Mesothelial cell of epicardium (in vitro differentiated cells): ENCODE data around the gene CACNA1I. TPM values are rescaled to one million over a fixed set of nuclear protein-coding genes. Genes with fewer than 3 reads are reported as not detected.

Experiments used
- DNase-seq, 2 experiments: peaks; one replicate each; pipeline ENCODE4 v3.0.0; 2021; ENCODE audit warnings: low spot score in 2 of 2; ENCODE audit not compliant: unreplicated experiment in 2 of 2
- H3K27ac Mint-ChIP-seq: 2 replicates; pipeline ENCODE4 v1.8.0; 2021; ENCODE audit warnings: mixed read lengths
- H3K27me3 Mint-ChIP-seq: 2 replicates; pipeline ENCODE4 v1.8.0; 2021; ENCODE audit warnings: low read depth, mixed read lengths
- H3K36me3 Mint-ChIP-seq: 2 replicates; pipeline ENCODE4 v1.8.0; 2021; ENCODE audit warnings: mixed read lengths
- H3K4me1 Mint-ChIP-seq: 2 replicates; pipeline ENCODE4 v1.8.0; 2021; ENCODE audit warnings: mixed read lengths
- H3K4me3 Mint-ChIP-seq: 2 replicates; pipeline ENCODE4 v1.8.0; 2021; ENCODE audit warnings: mild to moderate bottlenecking, moderate library complexity, mixed read lengths
- H3K9me3 Mint-ChIP-seq: 2 replicates; pipeline ENCODE4 v1.8.0; 2021; ENCODE audit warnings: mixed read lengths
- CTCF ChIP-seq: fragments of 200-600 bp; sonication (generic); IDR thresholded peaks from one replicate; pipeline ENCODE4 v1.5.0; 2021; ENCODE audit warnings: antibody characterized with exemption; ENCODE audit not compliant: unreplicated experiment
- total RNA-seq: library from RNA; stranded (reverse); gene quantifications from 3 replicates; pipeline ENCODE4 v1.2.1, GENCODE V29; 2021

Gene CACNA1I
- total RNA-seq, 1 donor from 2014 or later = 0.31 TPM

DNA sequence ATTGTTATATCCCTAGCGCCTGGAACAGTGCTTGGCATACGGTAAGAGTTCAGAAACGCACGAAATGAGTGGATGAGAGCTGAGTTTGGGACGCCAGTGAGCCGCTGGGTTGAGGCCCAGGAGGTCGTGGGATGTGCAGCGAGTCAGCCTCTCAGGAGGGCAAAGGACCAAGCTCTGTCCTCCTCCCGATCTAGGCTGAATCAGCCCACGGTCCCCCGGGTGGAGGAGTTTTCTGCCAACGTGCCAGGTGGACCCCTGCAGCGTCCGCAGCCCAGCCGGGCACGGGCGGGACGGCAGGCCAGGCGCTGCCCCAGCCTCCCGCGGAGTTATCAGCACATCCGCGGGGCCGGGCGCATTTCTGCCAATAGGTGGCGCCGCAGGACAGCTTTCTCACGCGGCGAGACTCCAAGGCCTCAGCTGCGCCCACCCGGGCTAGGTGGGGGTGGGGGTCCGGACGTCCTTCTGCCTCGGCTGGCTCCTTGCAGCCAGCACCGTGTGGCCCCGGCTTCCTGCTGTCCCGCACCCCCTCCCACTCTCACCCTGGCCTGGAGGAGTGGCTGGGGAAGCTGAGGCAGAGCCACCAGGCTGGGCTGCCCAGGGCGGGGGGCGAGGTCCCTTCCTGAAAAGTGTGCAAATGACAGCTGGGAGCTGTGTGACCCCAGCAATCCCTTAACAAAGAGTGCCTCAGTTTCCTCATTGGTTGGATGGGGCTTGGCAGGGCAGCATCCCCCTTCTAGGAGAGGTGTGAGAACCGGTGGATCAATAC is 35.8 kb upstream of the CACNA1I start:
- peak; percentile 98 for TF ChIP-seq CTCF
- H3K4me1 Mint-ChIP-seq = peaks cover 26% of the 10 kb centered on the region

GRCh38 chr22:39535357-39535725 is 35.2 kb upstream of the CACNA1I start:
- no peak overlapping the region for H3K4me3 Mint-ChIP-seq
- H3K27me3 Mint-ChIP-seq = peaks cover 3% of the 10 kb centered on the region
- H3K27ac Mint-ChIP-seq = no peak overlapping the region
- no peaks in the 10 kb centered on the region for H3K36me3 Mint-ChIP-seq
- H3K9me3 Mint-ChIP-seq = no peaks in the 10 kb centered on the region
- DNase-seq = no peak
- no peak for TF ChIP-seq CTCF
- peaks cover 22% of the 10 kb centered on the region for H3K4me1 Mint-ChIP-seq

More for the DNA sequence above, 35.8 kb upstream of the CACNA1I start:
- Mint-ChIP-seq H3K4me3 (peak overlapping the region; percentile 8), H3K9me3 (no peaks in the 10 kb centered on the region), H3K36me3 (peaks cover 4% of the 10 kb centered on the region), H3K27me3 (no peaks in the 10 kb centered on the region), H3K27ac (no peak overlapping the region)
- DNase-seq = peak; percentile 79 to 97

- Mint-ChIP-seq H3K27me3 (peaks cover 7% of the 10 kb centered on the region), H3K36me3 (no peaks in the 10 kb centered on the region), H3K4me3 (no peak overlapping the region), H3K27ac (no peak overlapping the region), H3K4me1 (peaks cover 18% of the 10 kb centered on the region), H3K9me3 (no peaks in the 10 kb centered on the region)
- DNase-seq = no peak
- no peak for TF ChIP-seq CTCF
These were observed 34.6 kb upstream of the CACNA1I start for GRCh38 chr22:39535831-39536449.

- no peak for TF ChIP-seq CTCF
- Mint-ChIP-seq H3K9me3 (no peaks in the 10 kb centered on the region), H3K27me3 (peaks cover 7% of the 10 kb centered on the region), H3K4me3 (no peak overlapping the region), H3K36me3 (no peaks in the 10 kb centered on the region), H3K27ac (no peak overlapping the region), H3K4me1 (peaks cover 11% of the 10 kb centered on the region)
- DNase-seq = no peak
These were observed 33.8 kb upstream of the CACNA1I start for GRCh38 chr22:39536711-39537110.

DNA sequence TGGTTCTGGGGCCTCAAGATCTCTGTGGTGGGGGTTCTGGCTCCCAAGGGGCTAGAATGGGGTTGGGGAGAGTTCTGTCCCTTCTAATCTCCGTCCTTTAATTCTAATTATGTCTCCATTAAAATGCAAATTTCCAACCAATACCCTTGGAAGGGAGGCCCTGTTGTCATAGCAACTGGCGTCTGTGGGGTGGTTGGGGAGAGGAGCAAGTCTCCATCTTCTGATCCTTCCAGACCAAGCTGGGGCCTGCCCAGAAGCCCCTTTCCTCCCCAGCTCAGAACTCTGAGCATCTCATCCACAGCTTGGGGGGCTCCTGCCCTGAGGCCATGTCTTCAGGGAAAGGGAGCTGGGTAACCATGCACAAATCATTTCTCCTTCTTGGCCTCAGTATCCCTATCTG is 32.6 kb upstream of the CACNA1I start:
- peaks cover 9% of the 10 kb centered on the region for H3K27me3 Mint-ChIP-seq
- H3K36me3 Mint-ChIP-seq = no peaks in the 10 kb centered on the region
- no peak for TF ChIP-seq CTCF
- H3K4me3 Mint-ChIP-seq = no peak overlapping the region
- no peaks in the 10 kb centered on the region for H3K9me3 Mint-ChIP-seq
- DNase-seq = no peak
- H3K27ac Mint-ChIP-seq = no peak overlapping the region
- H3K4me1 Mint-ChIP-seq = peaks cover 2% of the 10 kb centered on the region
